HL-60/S4 (cell line): ENCODE measurements around the gene FAM43A.

Experiments used
- in situ Hi-C: fragments of 300-500 bp; cut with MboI; formaldehyde crosslinking; loops from 2 replicates; pipeline ENCODE4 v1.14.3; 2022; ENCODE audit warnings: low sequenced_read_pairs

The FAM43A gene

DNA sequence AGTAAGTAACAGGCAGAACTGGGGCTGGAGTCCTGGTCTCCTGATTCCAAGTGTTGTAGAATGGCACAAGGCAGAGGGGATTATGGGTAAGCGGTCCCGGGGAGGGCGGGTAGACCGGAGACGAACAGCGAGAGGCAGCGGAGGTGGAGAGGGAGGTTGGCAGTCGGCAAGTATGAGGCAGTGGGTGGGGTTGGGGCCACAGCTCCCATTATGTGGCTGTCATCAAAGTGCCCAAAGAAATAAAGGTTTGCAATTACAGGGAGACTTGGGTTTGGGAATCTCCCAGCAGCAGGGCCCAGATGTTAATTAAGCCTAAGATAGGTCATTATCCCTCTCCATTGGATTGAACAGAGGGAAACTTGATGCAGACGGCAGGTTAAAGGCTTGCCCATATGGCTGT lies 16.9 kb downstream of the FAM43A start:
- in situ Hi-C loops = no loop called here

DNA sequence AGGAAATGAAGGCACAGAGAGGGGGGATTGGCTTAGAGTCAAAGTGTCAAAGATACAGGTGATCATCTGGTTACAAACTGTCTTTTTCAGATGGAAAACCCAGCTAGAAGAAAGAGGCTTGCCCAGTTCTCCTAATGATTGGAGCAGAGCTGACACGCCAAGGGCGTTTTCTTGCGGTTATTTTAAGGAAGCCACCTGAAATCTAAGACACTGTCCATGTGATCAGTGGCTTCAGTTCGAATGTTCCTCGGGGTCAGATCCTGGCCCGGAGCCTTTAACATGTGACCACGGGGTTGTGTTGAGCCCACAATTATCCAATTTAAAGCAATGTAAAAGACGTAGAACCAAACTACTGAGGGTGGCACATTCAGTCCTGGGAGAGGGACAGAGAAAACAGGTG lies 19.5 kb downstream of the FAM43A start:
- in situ Hi-C loops = no loop called here

DNA sequence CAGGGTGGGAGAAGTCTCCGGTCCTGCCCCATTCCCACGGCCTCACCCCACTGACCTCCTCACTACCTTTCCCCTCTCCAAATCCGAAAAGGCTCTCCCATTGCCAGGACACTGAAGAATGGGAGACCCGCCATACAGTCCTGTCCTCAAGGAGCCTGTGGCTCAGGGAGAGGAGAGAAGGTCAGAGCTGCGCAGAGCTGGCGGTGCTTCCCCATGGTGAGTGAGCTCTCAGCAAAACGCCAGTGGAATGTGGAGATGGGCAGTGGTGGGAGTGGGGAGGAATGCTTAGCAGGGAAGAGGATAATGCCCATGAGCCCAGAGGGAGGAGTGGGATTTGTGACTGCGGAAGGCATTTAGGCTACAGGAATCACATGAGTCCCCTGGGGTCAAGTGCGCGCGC lies 20.1 kb downstream of the FAM43A start:
- in situ Hi-C loops = no loop called here

DNA sequence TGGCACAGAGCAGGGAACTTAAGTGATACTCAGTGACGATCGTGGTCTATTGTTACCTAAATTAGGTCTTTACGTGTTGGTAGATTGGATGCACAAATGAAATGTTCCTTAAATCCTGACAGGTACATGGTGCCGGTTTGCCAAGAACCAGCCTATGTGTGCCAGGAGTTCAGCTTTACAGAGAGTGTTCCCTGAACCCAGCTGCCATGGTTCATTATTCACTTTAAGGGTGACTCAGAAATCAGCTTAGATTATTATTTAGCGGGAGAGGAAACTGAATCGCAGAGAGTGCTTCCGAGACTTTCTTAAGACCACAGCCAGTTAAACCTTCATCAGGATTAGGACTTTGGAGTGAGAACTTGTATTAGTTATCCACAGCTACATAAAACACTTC lies 21.5 kb downstream of the FAM43A start:
- in situ Hi-C loops = no loop called here

DNA sequence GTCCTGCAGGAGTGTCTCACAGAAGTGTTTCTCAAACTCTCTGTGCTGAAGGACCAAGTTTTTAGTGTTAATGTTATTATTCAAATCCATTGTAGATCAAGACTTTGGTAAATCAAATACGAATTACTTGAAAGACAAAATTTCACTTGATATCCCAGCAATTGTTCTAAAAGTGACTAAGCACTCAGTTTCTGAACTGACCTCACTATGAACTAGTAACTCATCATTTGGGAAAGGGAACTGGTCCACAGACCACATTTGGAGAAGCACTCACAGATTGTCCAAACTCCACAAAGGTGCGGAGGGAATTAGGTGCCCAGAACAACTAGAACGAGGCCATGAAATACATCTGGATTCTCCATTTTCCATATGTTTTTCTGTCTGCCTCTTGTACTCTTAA lies 25.6 kb downstream of the FAM43A start:
- in situ Hi-C loops = no loop called here

DNA sequence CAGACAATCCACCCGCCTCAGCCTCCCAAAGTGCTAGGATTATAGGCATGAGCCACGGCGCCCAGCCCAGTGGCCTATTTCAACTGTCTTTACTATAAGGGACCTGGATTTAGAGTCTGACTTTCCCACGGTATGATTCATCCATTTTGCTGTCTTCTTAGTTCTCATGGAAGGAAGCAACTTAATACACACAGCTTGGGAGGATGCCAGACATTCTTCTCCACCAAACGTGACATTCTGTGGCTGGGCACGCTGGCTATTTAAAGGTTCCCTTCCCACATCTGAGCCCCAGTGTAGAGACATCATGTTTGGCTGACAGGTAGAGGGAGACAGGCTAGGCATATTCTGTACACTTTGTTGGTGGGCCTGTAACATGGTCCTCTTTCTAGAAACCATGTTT lies 26.2 kb downstream of the FAM43A start:
- in situ Hi-C loops = no loop called here

DNA sequence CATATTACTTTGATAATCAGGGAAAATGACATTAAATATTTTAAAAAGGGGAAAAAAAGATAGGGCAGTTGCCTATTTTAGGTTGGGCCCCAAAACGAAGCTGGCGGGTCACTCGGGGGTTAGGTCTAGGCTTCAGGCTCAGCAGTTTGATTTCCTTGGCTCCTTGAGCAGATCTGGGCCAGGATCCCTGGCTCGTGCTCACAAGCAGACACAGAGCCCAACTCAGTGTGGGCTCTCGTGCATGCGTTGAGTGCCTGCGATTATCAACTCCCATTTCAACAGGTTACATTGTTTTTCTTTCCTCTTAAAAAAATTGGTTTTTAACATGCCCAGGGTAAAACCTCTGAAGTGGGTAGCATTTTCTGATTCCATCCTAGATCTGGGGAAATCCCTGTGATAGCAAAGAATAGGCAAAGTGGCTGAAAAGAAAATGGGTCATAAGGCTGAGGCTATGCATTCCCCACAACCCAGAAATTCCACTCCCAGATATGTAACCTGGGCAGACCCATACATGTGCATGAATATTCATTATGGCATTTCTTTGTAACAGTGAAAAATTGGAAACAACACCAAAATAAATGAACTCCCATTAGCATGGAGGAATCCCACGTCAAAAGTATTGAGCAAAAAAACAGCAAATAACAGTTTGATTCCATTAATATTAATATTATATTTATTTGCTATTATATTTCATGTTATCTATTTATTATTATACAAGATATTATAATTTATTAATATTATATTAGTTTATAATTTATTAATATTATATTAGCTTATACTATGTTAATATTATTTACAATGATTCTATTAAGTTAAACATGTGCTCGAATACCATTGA lies 27.8 kb downstream of the FAM43A start:
- in situ Hi-C loops = no loop called here

DNA sequence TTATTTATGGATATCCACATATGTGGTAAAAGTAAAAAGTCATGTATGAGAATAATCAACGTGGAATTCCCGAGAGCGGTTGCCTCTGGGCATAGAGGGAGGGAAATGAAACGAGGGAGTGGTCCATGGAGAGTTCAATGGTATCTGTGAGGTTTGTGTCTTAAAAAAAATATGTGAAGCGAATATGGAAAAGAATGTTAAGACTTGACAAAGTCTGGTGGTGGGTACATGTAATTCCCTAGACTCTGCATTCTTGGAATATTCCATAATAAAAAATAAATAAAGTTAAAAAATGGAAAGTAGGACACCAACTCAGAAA lies 28.4 kb downstream of the FAM43A start:
- in situ Hi-C loops = no loop called here

DNA sequence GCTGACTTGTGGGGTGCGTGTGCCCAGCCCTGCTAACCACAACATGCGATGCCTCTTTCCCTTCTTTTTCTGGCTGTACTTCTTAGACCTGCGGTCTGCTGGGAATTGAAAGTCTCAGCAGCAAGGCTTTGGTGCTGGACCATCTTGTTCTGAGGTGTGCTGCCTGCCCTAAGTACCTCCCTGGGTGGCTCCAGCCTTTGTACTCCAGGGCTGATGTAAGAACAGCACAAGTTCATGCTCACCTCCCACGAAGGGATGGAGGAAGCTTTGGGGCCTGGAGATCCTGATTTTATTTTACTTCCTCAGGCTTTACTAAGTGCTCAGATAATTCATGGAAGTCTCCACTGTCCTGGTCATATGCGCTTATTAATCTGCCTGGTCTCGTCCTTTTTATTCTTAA lies 28.9 kb downstream of the FAM43A start:
- in situ Hi-C loops = no loop called here

DNA sequence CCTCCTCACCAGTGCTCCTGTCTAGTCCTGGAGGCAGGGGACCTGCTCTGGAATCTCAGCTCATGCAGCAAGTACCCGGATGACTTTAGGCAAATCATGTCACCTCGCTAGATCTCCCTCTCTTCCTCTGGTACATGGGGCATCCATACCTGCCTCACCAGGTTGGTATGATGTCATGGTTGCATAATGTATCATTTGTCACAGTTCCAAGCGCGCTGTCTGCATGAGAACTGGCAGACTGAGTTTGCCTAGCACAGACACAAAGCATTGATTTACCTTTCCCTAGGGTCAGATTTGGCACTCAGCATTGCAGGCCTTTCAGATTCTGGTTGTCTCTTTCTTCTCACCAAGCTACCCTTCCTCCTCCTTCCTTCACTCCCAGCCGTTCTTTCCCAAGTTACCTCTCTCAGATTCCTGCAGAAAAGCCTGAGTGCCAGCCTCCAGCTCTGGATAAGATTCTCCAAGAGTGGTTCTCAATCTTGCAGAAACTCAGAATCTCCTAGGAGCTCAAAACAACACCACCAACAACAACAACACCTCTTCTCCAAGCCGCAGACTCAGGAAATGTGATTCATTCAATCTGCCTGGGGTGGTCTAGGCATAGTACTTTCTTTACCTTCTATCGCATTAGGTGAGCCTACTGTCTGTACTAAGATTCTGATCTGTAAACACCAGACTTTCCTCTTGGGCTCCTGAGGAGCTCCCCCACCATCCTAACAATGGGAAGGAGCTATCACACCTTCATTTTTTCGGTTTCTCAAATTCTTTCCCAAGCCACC lies 29.5 kb downstream of the FAM43A start:
- in situ Hi-C loops = no loop called here

DNA sequence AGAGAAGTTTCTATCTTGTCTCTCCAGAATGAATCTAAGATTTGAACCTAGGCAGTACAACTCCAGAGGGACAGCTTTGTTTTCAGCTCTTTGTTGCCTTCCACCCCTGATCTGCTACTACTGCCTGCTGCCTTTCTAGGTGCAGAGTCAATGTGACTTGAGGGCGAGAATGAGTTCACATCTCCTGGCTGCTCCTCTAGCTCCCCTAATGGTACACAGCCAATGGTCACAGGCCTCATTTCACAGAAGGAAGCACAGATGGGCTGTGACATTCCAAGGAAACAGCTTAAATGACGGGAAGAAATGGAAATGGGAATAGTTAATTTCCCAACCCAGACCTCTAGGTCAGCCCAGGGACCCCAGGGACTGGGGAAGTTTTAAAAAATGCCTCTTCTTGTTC lies 32.4 kb downstream of the FAM43A start:
- in situ Hi-C loops = no loop called here

DNA sequence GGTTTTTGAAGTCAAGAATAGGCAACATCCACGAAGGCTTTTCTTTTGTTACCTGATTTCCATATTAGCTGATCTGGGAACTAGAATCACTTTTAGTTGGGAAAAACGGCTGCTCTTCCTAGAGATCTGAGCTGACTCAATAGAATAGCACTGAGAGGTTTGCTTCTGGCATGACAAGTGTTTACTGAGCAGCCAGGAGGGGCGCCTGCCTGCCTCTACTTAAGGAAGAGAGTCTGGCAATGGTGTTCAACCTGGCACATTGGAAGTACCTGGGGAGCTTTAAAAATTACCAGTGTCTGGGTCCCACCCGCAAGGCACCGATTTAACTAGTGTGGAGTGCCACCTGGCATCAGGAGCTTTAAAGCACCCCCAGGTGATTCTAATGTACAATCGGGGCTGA lies 34.4 kb downstream of the FAM43A start:
- in situ Hi-C loops = no loop called here

DNA sequence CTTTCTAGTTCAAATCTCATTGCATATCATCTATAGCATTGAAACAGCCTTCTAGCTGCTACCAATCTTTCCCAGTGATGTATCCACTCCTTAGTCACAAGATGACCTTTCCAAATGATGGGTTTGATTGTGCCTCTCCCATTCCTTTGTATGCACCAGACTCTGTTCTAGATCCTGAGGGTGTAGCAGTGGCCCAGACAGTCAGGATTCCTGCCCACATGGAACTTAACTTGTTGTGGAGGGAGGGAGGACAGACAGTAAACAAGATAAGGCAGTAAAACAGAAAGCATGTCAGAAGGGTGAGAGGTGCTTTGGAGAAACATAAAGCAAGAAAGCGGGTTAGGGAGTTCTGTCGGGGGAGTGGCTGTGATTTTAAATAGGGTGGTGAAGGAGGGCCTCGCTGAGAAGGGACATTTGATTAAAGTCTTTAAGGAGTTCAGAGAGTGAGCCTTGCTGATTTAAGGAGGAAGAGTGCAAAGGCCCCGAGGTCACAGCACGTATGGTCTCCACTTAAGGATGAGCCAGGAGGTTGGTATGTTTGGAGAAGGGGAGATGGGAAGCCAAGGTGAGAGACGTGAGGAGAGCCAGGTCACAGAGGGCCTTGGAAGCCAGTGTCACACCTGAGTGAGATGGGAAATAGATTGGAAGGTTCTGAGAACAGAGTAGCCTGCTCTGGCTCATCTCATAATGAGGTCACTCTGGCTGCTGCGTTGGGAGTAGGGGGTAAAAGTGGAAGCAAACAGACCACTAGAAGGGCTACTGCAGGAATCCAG lies 38.3 kb downstream of the FAM43A start:
- in situ Hi-C loops = no loop called here

DNA sequence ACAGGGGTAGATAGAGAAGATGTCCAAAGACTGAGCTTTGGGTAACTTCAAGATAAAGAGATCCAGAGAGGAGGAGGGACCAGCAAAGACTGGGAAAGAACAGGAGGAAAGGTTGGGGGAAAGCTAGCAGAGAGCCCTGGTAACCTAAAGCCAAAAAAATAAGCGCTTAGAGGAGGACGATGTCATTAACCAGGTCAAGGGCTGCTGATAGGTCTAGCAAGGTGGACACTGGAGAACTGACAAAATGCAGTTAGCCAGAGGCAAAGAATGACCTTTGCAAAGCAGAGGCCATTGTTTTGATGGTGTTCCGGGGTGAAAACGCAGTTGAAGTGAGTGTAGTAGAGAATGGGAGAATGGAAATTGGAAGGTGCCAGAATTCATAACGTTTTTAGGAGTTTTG lies 39.7 kb downstream of the FAM43A start:
- in situ Hi-C loops = no loop called here

DNA sequence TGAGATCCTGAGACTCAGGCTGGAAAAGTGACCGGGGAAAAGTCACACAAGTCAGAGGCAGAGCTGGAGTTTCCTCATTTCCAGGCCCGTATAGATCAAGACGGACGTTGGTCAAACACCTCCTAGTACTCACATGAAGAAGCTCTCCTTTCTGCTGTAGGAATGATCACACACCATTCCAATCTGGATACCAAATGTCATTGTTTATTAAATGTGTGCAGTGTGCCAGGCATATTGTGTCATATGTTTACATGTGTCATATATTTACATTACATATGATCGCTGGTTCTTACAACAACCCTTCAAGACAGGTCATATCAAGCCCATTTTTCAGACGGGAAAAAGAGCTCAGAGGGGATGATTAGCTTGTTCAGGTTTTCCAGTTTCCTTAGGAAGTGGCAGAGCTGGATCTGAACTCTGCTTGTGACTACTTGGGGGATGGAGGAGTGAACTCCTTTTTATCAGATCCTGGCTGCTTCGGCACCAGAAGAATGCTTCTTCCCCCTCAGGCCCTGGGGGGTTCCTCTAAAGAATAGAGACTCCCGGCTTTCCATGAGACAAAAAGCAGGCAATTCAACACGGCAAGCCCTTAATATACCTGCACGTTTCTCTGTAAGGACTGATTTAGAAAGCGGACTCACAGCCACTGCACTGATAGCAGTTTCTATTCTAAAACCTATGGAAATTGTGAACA lies 41.9 kb downstream of the FAM43A start:
- in situ Hi-C loops = no loop called here

DNA sequence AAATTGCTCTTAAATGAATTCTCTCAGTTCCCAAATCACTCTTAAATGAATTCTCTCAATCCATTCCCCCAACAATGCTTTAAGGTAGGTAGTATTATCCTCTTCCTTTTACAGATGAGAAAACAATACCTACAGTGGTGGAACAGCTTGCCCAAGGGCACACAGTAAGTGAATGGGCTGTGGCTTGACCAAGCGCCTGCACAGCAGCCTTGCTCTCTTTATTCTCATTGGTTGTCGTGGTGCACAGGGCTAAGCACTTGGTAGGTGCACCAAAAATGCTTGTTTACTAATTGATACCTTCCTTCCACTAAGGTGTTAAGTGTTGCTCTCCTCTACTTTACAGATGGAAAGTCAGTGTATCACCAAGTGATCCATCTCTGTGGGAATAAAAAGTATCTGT lies 43.3 kb downstream of the FAM43A start:
- in situ Hi-C loops = no loop called here

DNA sequence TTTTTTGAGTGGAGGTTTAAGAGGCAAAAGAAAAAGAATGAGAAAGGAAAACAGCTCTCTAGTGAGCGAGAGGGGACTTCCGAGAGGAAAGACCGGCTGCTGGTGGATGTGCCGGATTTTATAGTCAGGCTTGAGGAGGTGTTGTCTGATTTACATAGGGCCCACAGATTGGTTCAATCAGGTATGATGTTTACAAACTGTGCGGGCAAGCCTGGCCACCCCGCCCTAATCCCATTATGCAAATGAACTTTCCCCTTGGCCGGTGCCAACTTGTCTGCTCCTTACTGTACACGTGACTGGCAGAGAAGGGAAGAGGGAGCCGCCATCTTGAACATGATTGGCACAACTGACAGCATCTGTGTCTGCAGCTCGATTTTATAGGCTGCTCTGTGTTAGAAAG lies 44.7 kb downstream of the FAM43A start:
- in situ Hi-C loops = no loop called here

DNA sequence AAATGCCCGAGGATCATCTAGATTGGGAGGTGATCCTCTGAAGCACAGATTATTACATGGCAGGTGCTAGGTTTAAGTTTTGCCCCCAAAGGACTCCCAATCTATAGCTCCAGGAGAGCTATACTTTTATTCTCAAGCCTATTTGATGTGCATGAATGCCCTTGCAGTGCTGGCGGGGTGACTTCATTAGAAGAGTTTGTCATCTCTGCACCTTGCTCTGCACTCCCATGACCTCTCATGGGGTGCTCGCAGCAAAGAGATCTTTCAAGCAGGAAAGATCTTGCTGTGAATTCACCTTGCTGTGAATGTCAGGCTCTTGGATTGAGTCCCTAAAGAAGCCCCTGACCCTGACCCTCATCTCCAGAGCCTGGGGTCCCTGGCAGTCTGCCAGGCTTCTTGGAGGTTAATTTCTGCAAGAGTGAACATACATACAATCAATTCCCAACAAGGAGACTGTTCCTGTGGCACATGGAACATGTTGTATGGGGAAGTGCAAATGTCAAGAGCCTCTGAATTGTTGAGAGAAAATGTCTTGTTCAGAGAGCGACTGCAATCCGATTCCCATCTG lies 45.9 kb downstream of the FAM43A start:
- in situ Hi-C loops = no loop called here

DNA sequence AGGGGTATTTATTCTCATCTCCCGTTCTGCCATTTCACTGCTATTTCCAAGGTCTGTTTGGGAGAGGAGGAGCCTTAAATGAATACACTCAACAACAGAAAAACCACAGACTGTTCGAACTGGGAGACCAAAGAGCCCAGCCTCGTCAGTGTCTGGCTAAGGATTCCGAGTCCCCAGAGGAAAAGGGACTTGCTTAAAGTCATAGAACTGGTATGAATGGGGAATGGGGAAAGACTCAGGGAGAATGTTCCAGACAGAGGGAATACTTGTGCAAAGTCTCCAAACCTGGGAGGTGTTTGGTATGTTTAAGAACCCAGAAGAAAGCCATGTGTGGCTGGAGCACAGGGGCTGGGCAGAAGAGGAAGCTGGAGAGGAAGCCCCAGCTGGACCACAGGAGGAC lies 46.9 kb downstream of the FAM43A start:
- in situ Hi-C loops = no loop called here

DNA sequence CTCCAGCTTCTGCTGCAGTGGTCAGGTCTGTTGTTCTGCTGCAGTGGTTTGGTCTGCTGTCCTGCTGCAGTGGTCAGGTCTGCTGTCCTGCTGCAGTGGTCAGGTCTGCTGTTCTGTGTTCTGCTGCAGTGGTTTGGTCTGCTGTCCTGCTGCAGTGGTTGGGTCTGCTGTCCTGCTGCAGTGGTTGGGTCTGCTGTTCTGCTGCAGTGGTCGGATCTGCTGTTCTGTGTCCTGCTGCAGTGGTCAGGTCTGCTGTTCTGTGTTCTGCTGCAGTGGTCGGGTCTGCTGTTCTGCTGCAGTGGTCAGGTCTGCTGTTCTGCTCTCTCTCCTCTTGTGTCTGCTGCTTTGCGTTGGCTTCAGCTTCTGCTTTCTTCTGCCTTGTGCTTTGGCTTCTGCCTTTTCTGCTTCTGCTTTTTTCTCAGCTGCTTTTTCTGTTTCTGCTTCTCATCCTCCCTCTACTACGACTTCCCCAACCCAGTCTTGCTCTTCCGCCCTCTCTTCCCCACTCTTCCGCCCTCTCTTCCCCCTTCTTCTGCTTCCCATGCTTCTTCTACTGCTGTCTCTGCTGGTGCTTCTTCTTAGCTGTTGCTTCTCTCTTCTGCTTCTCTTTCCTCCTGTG lies 50.7 kb downstream of the FAM43A start:
- in situ Hi-C loops = no loop called here
